ENCODE data around the gene THTPA. TPM values are rescaled to one million over a fixed set of nuclear protein-coding genes. Genes with fewer than 3 reads are reported as not detected.
"Not testable (repeated sequence)": the region's sequence is repeated elsewhere in the genome, so short reads cannot be mapped to it uniquely, and the experiment has no call there.

Gene THTPA
- total RNA-seq, 1 experiment from 2014 or later = 16.8 TPM

DNA sequence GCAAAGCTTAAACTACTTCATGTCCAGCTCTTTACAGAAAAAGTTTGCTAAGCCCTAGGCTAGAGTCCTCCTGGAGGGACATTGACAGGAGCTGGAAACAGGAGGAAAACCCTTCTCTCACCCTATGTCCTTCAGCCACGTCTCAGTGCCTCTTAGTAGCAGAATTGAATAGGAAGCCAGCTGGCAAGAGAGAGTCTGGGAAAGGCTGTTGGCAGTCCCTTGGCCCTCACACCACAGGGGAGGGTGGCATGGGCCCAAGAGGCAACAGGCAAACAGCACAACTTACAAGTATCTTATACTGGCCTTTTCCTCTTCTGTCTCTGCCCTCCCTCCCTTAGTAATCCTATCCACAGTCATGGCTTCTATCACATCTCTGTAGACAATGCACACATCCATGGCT, 52.4 kb downstream of the THTPA start:
- H3K4me1 Mint-ChIP-seq (ENCODE audit: insufficient read depth, unreplicated experiment) = no peaks in the 10 kb centered on the region
- CTCF ChIA-PET = interaction anchor here (0.6 to 0.7 kb wide), 2 partner anchors 19 to 302 kb away, joined by 4 to 5 read pairs; no protein-coding TSS in a partner anchor

DNA sequence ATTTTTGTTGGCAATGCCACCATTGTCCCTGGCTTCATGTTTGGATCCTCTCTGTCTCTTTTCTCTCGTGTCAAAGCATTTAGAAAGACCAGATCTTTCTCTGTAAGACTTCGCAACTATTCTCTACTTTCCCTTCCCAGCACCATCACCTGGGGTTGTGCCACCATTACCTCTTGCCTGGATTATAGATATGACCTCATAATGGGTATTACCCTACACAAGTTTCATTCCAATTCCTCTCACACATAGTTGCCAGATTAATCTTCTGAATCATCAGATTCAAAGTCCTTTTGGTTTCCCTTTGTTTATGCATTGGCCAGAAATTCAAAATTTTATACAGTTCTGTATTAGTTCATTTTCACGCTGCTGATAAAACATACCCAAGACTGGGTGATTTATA, 52.9 kb downstream of the THTPA start:
- ChIA-PET CTCF (no interaction called here), POLR2A (no interaction called here)
- no TSS peak for BruUV-seq (replicated peaks)
- DNase-seq (ENCODE audit: unreplicated experiment) = no peak
- TF ChIP-seq, protein P1, sequence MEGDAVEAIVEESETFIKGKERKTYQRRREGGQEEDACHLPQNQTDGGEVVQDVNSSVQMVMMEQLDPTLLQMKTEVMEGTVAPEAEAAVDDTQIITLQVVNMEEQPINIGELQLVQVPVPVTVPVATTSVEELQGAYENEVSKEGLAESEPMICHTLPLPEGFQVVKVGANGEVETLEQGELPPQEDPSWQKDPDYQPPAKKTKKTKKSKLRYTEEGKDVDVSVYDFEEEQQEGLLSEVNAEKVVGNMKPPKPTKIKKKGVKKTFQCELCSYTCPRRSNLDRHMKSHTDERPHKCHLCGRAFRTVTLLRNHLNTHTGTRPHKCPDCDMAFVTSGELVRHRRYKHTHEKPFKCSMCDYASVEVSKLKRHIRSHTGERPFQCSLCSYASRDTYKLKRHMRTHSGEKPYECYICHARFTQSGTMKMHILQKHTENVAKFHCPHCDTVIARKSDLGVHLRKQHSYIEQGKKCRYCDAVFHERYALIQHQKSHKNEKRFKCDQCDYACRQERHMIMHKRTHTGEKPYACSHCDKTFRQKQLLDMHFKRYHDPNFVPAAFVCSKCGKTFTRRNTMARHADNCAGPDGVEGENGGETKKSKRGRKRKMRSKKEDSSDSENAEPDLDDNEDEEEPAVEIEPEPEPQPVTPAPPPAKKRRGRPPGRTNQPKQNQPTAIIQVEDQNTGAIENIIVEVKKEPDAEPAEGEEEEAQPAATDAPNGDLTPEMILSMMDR (IDR thresholded peaks at IDR 0.05; ENCODE audit: unreplicated experiment) = no peak
- H3K4me3 Mint-ChIP-seq (ENCODE audit: unreplicated experiment) = no peak overlapping the region
- H3K27me3 Mint-ChIP-seq (ENCODE audit: insufficient read depth, unreplicated experiment) = peaks cover 37% of the 10 kb centered on the region
- H3K4me1 Mint-ChIP-seq (ENCODE audit: insufficient read depth, unreplicated experiment) = no peaks in the 10 kb centered on the region
- no peaks in the 10 kb centered on the region for H3K9me3 Mint-ChIP-seq (ENCODE audit: unreplicated experiment)
- intact Hi-C loops (cut with micrococcal nuclease) = no loop called here
- no peak overlapping the region for H3K27ac Mint-ChIP-seq (ENCODE audit: low read depth, unreplicated experiment)
- H3K36me3 Mint-ChIP-seq (ENCODE audit: insufficient read depth, unreplicated experiment) = no peaks in the 10 kb centered on the region

More for the DNA sequence above, 52.4 kb downstream of the THTPA start:
- no peak overlapping the region for H3K27ac Mint-ChIP-seq (ENCODE audit: low read depth, unreplicated experiment)
- H3K4me3 Mint-ChIP-seq (ENCODE audit: unreplicated experiment) = no peak overlapping the region
- intact Hi-C loops (cut with micrococcal nuclease) = no loop called here
- POLR2A ChIA-PET = no interaction called here
- no peaks in the 10 kb centered on the region for H3K9me3 Mint-ChIP-seq (ENCODE audit: unreplicated experiment)
- peaks cover 32% of the 10 kb centered on the region for H3K27me3 Mint-ChIP-seq (ENCODE audit: insufficient read depth, unreplicated experiment)
- TF ChIP-seq, protein P1 (IDR thresholded peaks at IDR 0.05; ENCODE audit: unreplicated experiment) = no peak
- no peak for DNase-seq (ENCODE audit: unreplicated experiment)
- no TSS peak for BruUV-seq (replicated peaks)
- no peaks in the 10 kb centered on the region for H3K36me3 Mint-ChIP-seq (ENCODE audit: insufficient read depth, unreplicated experiment)

DNA sequence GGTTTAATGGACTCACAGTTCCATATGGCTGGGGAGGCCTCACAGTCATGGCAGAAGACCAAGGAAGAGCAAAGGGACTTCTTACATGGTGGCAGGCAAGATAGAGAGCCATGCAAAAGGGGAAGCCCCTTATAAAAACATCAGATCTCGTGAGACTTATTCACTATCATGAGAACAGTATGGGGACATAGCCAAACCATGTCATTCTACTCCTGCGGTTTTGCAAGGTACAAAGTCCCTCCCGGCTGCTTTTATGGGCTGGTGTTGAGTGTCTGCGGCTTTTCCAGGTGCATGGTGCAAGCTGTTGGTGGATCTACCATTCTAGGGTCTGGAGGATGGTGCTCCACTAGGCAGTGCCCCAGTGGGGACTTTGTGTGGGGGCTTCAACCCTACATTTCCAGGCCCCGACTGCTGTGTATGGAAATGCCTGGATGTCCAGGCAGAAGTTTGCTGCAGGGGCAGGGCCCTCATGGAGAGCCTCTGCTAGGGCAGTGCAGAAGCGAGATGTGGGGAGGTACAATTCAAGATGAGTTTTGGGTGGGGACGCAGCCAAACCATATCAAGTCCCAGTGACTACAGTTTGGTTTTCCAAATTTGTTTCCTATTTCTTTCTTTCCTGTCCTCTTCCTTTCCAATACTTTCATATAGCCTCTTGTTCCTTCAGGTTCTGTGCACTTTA, 53.5 kb downstream of the THTPA start:
- intact Hi-C loops (cut with micrococcal nuclease); H3K4me1 Mint-ChIP-seq (ENCODE audit: insufficient read depth, unreplicated experiment); H3K27ac Mint-ChIP-seq (ENCODE audit: low read depth, unreplicated experiment); BruUV-seq (replicated peaks); DNase-seq (ENCODE audit: unreplicated experiment); POLR2A ChIA-PET; H3K9me3 Mint-ChIP-seq (ENCODE audit: unreplicated experiment); H3K36me3 Mint-ChIP-seq (ENCODE audit: insufficient read depth, unreplicated experiment); H3K4me3 Mint-ChIP-seq (ENCODE audit: unreplicated experiment): not testable (repeated sequence)
- CTCF ChIA-PET = interaction anchor here (1.0 kb wide), 1 partner anchor 222 kb away, joined by 3 read pairs; no protein-coding TSS in a partner anchor
- peaks cover 43% of the 10 kb centered on the region for H3K27me3 Mint-ChIP-seq (ENCODE audit: insufficient read depth, unreplicated experiment)

Other genes starting within 250 kb of the THTPA start
- 41.2 and 42.5 TPM in 2 replicates for gene BCL2L2, start 249.4 kb upstream of the THTPA start, total RNA-seq (2022)
- 153 and 167 TPM in 2 replicates for gene PABPN1, start 234.8 kb upstream of the THTPA start, total RNA-seq (2022)
- gene SLC22A17, start 203.4 kb upstream of the THTPA start, total RNA-seq (2022) = not detected in 2 replicates
- gene EFS, start 191.1 kb upstream of the THTPA start, total RNA-seq (2022) = not detected in 2 replicates
- gene IL25, start 183.5 kb upstream of the THTPA start, total RNA-seq (2022) = not detected in 2 replicates
- not detected in 2 replicates for gene CMTM5, start 179.2 kb upstream of the THTPA start, total RNA-seq (2022)
- not detected in 2 replicates for gene MYH6, start 148.0 kb upstream of the THTPA start, total RNA-seq (2022)
- gene MYH7, start 120.6 kb upstream of the THTPA start, total RNA-seq (2022) = not detected in 2 replicates
- gene NGDN, start 86.6 kb upstream of the THTPA start, total RNA-seq (2022) = 44.5 and 46.8 TPM in 2 replicates
- gene ZFHX2, start 4.5 kb upstream of the THTPA start, total RNA-seq (2022) = 1.8 and 2.1 TPM in 2 replicates
- 89.2 and 95.7 TPM in 2 replicates for gene AP1G2, start 11.5 kb downstream of the THTPA start, total RNA-seq (2022)
- not detected in 2 replicates for gene JPH4, start 22.5 kb downstream of the THTPA start, total RNA-seq (2022)
- 0.27 and 1.1 TPM in 2 replicates for gene DHRS2, start 80.1 kb downstream of the THTPA start, total RNA-seq (2022)

All from MCF 10A (cell line).